Stimulated activated CD4-positive, alpha-beta T cell treated with anti-CD3 and anti-CD28 coated beads, Interleukin-1b, Interleukin-23, amount 100 ng/mL, for 4 hours (primary cell): ENCODE results near the gene ZBED1.
A peak's percentile ranks its signal among the peaks of the same experiment; 100 is the strongest.
"Not testable (repeated sequence)": the region's sequence is repeated elsewhere in the genome, so short reads cannot be mapped to it uniquely, and the experiment has no call there.

Source experiments
- DNase-seq, 2 donors: peaks; one replicate each; pipeline ENCODE4 v3.0.0-alpha.2; 2020; ENCODE audit warnings: low read depth in 2 of 2

ZBED1 gene

DNA sequence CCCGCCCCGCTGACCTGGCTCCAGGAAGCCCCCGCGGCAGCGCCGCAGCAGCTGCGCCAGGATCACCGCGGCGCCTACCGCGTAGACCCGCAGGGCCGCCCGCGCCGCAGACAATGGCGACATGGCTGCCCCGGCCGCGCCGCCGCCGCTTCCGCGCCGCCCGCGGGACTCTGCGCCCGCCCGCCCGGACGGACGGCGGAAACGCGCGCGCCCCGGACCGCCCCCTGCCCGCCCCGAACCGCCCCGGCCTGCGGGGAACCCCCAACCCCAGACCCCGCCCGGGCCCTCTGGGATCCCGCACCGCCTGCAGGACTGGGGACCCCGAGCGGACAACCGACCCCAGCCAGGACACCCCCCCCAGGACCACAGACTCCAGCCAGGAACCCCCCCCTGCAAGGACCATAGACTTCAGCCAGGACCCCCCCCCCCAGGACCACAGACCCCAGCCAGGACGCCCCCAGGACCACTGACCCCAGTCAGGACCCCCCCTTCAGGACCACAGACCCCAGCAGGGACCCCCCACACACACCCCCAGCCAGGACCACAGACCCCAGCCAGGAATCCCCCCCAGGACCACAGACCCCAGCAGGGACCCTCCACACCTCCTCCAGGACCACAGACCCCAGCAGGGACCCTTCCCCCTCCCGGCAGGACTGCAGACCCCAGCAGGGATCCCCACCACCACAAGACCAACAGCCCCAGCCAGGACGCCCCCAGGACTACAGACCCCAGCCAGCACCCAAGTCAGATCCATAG is at the start of gene ZBED1, which contains the start of gene DHRSX:
TSS of gene ZBED1 (minus strand) at position 174 of the 756 bp plus-strand sequence. CDS start 10,257 bp downstream, outside the sequence.
TSS of gene DHRSX (minus strand) at position 174 of the 756 bp plus-strand sequence. CDS start at position 123, 51 bp downstream.
- DNase-seq, result peak; percentile 10 to 62

DNA sequence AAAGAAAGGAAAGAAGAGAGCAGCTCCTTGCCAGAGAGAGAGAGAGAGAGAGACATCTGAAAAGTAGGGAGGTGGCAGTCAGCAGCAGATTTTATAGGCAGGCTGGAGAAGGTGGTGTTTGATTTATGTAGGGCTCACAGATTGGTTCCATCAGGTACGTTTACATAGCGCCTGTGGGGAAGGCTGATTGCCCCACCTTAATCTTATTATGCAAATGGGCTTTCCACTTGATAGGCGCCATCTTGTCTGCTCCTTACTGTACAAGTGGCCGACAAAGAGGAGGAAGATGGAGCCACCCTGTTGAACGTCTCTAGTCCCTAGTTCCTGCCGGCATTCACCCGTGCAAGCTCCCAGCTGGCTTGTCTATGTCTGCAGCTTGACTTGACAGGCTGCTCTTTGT is 49.1 kb upstream of the ZBED1 start:
- DNase-seq, result no peak

DNA sequence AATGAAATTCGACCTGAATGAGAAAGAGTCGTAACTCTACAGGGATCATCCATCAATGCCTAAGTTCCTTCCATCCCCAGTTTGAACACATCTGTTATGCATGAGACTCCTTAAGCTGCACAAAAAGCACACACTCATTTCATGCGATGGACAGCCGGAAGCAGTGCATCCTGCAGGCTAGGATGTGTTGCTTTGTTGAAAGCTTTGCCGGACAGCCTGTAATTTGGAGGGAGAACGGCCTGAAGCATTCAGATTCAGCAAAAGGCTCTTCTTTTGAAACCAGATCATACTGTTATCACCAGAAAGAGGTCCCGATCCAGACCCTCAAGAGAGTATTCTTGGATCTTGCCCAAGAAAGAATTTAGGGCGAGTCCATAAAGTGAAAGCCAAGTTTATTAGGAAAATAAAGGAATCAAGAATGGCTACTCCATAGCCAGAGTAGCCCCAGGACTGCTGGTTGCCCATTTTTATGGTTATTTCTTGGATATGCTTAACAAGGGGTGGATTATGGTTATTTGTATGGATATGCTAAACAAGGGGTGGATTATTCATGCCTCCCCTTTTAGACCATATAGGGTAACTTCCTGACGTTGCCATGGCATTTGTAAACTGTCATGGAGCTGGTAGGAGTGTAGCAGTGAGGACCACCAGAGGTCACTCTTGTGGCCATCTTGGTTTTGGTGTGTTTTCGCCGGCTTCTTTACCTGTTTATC is 48.1 kb upstream of the ZBED1 start:
- DNase-seq, result no peak

DNA sequence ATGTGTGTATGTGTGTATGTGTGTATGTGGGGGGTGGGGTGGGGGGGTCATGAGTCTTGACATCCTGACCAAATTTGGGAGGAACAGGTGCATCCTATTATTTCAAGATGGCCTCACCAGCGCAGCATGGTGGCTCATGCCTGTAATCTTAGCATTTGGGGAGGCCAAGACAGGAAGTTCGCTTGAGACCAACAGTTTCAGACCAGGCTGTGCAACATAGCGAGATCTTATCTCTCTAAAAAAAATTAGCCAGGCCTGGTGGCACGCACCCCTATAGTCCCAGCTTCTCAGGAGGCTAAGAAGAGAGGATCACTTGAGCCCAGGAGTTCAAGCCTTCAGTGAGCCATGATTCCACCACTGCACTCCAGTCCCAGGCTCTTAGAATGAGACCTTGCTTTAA is 47.0 kb upstream of the ZBED1 start:
- no peak for DNase-seq

DNA sequence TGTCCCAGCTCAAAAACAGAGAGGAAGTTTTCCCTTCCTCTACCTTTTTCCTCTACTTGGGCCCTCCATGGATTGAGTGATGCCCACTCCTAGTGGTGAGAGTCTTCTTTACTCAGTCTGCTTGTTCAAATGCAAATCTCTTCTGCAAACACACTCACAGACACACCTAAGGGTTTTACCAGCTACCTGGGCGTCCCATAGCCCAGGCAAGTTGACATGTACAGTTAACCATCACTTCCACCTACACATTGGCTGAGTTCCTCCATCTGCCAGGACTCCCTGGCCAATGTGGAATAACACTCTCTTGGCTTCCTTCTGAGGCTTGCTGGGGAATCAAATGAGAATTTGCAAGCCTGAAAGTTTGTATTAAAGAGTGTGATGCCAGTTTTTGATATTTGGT is 45.7 kb upstream of the ZBED1 start:
- no peak for DNase-seq

DNA sequence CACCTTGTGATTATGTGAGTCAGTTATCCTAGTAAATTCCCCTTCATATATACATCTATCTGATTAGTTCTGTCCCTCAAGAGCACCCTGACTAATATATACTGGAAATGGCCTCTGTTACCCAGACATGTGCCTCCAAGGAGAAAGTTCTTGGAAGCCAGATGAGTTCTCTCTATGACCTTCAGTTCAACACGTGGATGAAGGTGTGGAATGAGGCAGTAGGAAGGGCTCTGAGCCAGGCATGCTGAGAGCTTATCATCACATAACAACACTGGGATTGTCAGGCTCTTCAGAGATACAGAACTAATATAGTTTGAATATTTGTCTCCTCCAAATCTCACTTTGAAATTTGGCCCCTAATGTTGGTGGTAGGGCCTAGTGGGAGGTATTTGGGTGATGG is 44.4 kb upstream of the ZBED1 start:
- DNase-seq, result no peak

DNA sequence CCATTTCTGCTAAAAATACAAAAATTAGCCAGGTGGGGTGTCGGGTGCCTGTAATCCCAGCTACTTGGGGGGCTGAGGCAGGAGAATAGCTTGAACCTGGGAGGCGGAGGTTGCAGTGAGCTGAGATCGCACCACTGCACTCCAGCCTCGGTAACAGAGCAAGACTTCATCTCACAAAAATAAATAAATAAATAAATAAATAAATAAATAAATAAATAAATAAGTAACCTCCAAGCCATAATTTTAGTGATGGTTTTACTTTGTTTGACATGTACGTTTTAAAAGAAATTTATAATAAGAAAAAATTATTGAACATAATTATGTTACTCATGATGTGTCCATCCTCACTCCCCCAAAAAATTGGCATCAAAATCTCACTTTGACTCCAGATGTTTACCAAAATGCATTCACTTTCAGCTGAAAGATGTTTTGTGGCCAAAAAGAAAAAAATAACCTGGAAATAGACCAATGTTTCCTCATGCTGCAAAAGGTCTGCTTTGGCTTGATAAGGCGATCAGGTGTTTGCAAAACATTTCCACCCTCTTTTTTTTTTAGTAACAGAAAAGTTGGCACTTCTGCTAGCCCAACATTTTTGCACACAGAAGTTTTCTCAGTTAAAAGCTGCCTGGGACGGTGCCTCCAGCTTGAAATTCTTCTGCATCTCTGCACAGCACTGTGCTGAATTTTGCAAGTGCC is 42.2 kb upstream of the ZBED1 start:
- DNase-seq, result no peak

DNA sequence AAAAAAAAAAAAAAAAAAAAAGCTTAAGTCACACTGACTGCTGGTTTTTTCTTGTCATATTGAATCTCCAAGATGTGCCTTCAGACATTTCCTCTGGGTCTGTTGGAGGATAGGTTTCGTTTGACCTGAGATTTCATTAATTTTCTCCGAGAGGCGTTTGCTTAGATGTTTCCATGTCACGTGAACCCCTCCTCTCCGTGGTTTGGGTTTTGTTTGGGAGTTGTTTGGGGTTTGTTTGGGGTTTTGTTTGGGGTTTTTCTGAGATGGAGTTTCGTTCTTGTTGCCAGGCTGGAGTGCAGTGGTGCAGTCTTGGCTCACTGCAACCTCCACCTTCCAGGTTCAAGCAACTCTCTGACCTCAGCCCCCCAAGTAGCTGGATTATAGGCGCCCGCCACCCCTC is 40.8 kb upstream of the ZBED1 start:
- DNase-seq, result no peak

DNA sequence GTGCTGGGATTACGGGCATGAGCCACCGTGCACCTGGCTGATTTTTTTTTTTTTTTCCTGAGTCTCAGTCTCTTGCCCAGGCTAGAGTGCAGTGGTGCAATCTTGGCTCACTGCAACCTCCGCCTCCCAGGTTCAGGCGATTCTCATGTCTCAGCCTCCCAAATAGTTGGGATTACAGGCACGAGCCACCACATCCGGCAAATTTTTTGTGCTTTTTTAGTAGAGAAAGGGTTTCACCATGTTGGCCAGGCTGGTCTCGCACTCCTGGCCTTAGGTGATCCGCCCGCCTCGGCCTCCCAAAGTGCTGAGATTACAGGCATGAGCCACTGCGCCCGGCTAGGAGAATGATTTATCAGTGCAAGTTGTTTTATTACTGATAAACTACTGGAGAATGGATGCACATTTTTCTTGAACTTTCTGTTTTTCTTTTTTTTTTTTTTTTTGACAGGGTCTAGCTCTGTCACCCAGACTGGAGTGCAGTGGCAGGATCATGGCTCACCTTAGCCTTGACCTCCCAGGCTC is 39.7 kb upstream of the ZBED1 start:
- no peak for DNase-seq

DNA sequence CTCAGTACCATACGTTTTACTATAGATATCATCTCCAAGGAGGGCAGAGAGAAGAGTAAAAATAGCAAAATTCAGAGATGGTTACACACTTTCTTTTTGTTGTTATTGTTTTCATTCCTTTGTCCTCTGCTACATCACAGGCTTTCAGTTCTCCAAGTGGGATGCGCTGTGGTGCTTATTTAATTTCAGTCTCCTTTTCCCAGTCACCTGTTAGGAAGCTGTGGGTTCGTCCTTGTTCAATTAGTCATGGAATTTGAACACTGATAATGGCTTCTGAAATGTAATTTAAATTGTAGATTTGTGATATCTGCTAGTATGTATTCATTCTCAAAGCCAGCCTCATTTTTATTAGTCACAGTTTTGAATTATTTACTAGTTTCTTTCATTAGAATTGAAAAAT is 38.8 kb upstream of the ZBED1 start:
- DNase-seq, result no peak

DNA sequence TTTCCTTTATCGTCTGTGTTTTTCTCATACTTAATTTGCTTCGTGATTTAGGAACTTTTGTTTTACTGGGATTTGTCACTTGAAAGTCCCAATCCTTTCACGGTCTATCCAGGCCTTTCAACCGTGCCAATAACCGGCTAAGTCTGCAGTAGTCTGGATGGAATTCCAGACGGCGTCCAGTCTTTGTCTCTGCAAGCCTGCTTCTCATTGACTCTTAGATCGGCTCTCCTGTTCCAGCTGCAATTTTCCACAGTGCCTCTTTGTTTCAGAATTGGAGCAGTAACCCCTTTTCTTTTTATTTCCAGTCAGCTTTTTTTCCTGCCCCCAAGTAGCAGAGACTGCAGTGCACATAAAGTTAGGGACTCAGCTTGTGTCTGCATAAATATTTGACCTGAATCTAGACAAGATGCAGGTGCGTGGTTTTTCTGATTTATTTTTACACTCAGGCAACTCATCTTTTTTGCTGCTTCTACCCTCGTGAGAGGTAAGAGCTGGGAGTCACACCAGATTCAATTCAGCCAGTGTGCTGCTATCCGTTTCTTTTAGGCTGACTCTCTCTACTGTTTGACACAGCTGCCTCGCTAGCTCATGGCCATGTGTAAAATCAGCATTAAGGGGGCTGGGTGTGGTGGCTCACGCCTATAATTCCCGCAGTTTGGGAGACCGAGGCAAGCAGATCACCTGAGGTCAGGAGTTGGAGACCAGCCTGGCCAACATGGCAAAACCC is 37.4 kb upstream of the ZBED1 start:
- DNase-seq, result no peak

DNA sequence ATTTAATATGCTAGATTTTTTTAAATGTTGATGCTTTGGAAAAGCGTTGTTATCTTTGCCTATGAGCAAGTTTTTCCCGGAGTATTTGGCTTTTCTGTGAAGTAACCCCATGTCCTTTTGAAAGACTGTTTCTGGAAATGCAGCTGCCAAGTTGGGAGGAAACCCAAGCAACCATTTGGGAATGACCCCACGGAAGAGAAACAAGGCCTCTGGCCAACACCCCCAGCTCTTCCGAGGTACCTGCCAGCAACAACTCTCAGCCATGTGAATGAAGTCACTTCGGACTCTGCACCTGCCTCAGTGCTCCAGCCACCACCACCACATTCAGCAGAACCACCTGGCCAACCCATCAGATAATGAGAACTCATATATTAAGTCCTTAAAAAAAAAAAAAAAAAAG is 36.2 kb upstream of the ZBED1 start:
- no peak for DNase-seq

DNA sequence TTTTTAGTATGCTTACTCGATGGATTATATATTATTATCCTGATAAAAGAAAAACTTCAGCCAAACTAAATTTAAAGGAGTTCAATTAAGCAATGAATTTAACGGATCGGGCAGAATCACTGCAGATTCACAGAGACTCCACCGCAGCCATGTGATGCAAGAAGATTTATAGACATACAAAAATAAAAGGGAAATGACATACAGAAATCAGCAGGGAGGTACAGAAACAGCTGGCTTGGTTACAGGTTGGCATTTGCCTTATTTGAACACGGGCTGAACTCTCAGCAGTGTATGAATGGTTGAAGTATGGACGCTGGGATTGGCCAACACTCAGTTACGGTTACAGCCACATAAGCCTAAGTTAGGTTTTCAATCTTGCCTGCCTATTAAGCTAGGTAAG is 35.4 kb upstream of the ZBED1 start:
- DNase-seq, result no peak

DNA sequence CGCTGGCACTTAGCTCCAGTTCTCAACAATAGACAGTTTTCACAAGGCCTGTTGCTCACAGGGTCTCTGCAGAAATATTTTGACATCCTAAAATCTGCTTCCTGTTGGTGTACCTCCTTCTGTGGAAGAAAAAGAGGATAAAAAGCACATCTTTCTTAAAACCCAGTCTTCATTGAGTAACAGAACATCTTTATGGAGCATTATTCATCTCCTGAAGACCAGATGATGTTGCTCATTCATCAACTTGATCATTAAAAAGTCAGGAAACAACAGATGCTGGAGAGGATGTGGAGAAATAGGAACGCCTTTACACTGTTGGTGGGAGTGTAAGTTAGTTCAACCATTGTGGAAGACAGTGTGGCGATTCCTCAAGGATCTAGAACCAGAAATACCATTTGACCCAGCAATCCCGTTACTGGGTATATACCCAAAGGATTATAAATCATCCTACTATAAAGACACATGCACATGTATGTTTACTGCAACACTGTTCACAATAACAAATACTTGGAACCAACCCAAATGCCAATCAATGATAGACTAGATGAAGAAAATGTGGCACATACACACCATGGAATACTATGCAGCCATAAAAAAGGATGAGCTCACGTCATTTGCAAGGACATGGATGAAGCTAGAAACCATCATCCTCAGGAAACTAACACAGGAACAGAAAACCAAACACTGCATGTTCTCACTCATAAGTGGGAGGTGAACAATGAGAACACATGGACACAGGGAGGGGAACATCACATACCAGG is 33.7 kb upstream of the ZBED1 start:
- not testable (repeated sequence) for DNase-seq

DNA sequence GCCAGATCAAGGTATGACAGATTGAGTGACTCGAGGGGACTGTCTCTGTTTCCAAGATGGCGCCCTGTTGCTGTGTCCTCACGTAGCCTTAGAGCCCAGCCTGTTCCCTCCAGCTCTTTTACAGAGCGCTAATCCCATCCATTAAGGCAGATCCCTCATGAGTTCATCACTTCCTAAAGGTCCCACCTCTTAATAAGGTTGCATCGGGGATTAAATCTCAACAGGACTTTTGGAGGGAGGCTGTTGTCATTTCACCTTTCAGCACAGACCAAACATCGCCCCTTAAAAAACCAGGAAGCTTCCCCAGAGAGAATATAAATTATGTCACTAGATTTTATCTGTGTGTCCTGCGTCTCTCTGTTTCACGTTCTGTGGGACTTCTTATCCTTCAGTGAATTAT is 32.6 kb upstream of the ZBED1 start:
- no peak for DNase-seq

DNA sequence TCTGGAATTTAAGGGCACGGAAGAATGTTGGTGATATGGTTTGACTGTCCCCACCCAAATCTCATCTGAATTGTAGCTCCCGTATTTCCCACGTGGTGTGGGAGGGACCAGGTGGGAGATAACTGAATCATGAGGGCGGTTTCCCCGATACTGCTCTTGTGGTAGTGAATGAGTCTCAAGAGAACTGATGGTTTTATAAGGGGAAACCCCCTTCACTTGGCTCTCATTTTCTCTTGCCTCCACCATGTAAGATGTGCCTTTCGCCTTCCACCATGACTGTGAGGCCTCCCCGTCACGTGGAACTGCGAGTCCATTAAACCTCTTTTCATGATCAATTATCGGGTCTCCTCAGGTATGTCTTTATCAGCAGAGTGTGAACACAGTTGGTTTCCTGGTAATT is 25.6 kb upstream of the ZBED1 start:
- no peak for DNase-seq

DNA sequence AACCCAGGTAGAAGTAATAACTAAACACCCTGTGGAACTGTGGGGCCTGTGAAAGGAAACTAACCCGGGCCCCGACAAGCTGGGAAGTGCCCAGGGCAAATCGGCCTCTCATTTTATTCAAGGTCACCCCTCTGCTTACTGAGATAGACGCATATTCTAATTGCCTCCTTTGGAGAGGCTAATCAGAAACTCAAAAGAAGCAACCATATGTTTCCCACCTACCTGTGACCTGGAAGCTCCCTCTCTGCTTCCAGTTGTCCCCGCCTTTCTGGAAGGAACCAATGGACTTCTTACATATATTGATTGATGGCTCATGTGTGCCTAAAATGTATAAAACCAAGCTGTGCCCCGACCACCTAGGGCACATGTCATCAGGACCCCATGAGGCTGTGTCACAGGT is 23.1 kb upstream of the ZBED1 start:
- DNase-seq, result no peak

DNA sequence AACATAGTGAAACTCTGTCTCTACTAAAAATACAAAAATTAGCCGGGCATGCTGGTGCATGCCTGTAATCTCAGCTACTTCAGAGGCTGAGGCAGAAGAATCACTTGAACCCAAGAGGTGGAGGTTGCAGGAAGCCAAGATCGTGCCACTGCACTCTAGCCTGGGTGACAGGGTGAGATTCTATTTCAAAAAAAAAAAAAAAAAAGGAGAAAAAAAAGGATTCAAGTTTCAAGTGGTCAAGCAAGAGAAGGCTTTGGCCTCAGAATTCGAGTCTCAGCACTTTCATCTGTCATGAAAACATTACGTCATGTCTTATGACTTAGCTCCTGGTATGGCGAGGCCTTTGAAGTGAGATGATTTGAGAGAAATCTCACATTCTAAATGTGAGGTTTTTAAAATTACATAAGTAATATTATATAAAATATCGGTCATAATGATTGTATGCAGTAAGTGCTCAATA is 21.2 kb upstream of the ZBED1 start:
- DNase-seq, result no peak

DNA sequence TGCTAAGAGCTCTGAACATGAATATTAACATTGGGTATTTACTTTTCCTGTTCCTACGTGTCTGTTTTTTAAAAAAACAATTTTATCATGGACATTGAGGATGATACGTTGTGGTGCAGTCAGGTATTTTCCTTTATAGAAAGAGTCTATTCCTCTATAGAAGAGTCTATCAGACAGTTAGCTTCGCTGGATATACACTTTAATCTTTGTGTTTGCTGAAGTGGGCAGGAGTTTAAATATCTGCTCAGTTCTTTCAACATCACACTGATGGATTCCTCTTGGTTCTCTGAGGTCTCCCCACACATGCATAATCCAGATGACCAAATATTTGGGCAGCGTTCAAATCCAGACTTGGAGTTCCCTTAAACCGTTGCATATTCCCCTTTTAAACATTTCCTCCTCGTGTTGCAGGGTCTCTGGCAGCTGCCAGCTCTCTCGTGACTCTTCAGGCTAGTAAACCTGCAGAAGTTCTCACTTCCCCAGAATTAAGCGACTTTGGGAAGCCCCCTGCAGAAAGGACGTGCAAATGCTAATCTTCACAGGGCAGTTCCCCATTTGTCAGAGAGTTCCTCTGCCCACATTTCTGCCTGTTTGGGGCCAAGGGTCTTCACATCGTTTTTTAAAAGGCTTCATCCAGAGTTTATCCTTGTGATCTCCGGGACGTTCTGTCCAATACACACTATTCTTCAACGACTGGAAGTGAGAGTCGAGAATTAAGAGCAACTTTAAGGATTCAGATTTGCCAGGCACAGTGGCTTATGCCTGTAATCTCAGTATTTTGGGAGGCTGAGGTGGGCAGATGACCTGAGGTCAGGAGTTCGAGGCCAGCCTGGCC is 20.5 kb upstream of the ZBED1 start:
- no peak for DNase-seq

DNA sequence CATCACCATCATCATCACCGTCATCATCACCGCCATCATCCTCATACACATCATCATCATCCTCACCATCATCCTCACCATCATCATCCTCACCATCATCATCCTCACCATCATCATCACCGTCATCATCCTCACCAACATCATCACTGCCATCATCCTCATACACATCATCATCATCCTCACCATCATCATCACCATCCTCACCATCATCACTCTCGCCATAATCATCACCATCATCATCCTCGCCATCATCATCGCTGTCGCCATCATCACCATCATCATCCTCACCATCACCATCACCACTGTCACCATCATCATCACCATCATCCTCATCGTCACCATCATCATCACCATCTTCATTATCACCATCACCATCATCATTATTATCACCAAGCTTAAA is 19.8 kb upstream of the ZBED1 start:
- DNase-seq, result no peak
